Thoracic aorta (tissue), 2 donors: ENCODE results near the gene ATRNL1. TPM values are rescaled to one million over a fixed set of nuclear protein-coding genes. Genes with fewer than 3 reads are reported as not detected.

Source experiments
- ATAC-seq: fragments of 150-250 bp; one replicate; pipeline ENCODE4 v1.8.0; 2017; ENCODE audit warnings: low read depth; ENCODE audit not compliant: insufficient number of reproducible peaks, low FRiP score
- DNase-seq: peaks from one replicate; pipeline ENCODE4 v3.0.0-alpha.2; 2020; ENCODE audit warnings: low spot score
- H3K27ac ChIP-seq, 2 donors: fragments of 200-600 bp; sonication (generic); 1 replicate in 1 of 2; 2 replicates in 1 of 2; pipeline ENCODE4 v1.5.1; 2016; ENCODE audit warnings: mild to moderate bottlenecking in 2 of 2, moderate library complexity in 2 of 2
- H3K27me3 ChIP-seq: fragments of 200-600 bp; sonication (generic); replicated peaks from 2 replicates; pipeline ENCODE4 v1.6.0; 2016; ENCODE audit warnings: mild to moderate bottlenecking; ENCODE audit not compliant: insufficient read depth
- H3K36me3 ChIP-seq: fragments of 200-600 bp; sonication (generic); one replicate; pipeline ENCODE4 v1.5.1; 2016
- H3K4me1 ChIP-seq, 2 donors: fragments of 200-600 bp; sonication (generic); 1 replicate in 1 of 2; 2 replicates in 1 of 2; pipeline versions ENCODE4 v1.5.1 to v1.6.0; 2016; ENCODE audit warnings: low read depth in 2 of 2, mild to moderate bottlenecking in 1 of 2; ENCODE audit not compliant: control insufficient read depth in 1 of 2
- H3K4me3 ChIP-seq: fragments of 200-600 bp; sonication (generic); 2 replicates; pipeline ENCODE4 v1.5.1; 2016; ENCODE audit warnings: mild to moderate bottlenecking
- H3K9me3 ChIP-seq: fragments of 200-600 bp; sonication (generic); 2 replicates; pipeline ENCODE4 v1.5.1; 2016
- total RNA-seq, 2 donors: library from RNA; depleted of rRNA; stranded (reverse); fragments of >200 nt; gene quantifications; one replicate each; pipeline versions ENCODE4 v1.1.0 to v1.2.3, GENCODE V29; 2016
- TF ChIP-seq, protein P1 (sequence below): fragments of 200-600 bp; sonication (generic); IDR thresholded peaks from one replicate; pipeline ENCODE4 v1.5.1; 2019; ENCODE audit warnings: antibody characterized with exemption

Gene ATRNL1
- total RNA-seq, 2 donors from 2014 or later = 24.6 to 57.4 TPM

DNA sequence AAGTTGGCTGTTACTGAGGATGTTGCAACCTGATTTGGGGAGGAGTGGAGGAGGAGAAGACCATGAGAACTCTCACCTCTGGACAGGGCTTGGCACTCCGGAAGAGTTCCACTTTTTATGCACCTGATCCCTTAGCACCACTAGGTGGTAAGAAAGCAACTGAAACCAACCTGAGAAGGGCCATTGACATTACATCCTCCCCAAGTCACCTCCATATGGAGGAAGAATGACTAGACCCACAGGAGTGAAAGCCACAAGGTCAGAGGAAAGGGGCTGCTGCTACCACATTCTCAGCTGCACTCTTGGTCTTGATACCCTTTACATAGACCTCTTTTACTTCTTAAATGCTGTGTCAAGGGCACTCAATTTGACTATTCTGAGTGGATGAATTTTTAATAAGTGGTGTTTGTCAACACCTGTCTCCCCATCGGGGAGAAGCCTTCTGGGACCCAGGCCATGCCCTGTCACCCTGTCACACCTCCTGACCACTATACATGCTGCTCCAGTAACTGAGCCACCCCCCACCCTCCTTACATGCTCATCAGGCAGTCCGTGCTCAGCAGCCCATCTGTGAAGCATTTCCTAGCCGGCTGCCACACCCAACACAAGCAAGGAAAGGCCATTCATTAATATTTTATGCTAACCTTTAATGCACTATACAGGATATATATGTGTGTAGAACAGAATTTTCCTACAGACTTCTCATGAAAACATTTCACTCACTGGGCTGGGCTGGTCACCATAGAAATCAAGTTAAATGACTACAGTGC lies 817.0 kb downstream of the ATRNL1 start:
- Histone ChIP-seq H3K4me3 (no peak overlapping the region), H3K9me3 (no peaks in the 10 kb centered on the region), H3K27me3 (no peaks in the 10 kb centered on the region), H3K27ac (no peak overlapping the region), H3K36me3 (no peaks in the 10 kb centered on the region), H3K4me1 (no peaks in the 10 kb centered on the region)
- DNase-seq (no peak), ATAC-seq (no peak)
- TF ChIP-seq, protein P1, sequence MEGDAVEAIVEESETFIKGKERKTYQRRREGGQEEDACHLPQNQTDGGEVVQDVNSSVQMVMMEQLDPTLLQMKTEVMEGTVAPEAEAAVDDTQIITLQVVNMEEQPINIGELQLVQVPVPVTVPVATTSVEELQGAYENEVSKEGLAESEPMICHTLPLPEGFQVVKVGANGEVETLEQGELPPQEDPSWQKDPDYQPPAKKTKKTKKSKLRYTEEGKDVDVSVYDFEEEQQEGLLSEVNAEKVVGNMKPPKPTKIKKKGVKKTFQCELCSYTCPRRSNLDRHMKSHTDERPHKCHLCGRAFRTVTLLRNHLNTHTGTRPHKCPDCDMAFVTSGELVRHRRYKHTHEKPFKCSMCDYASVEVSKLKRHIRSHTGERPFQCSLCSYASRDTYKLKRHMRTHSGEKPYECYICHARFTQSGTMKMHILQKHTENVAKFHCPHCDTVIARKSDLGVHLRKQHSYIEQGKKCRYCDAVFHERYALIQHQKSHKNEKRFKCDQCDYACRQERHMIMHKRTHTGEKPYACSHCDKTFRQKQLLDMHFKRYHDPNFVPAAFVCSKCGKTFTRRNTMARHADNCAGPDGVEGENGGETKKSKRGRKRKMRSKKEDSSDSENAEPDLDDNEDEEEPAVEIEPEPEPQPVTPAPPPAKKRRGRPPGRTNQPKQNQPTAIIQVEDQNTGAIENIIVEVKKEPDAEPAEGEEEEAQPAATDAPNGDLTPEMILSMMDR = no peak

DNA sequence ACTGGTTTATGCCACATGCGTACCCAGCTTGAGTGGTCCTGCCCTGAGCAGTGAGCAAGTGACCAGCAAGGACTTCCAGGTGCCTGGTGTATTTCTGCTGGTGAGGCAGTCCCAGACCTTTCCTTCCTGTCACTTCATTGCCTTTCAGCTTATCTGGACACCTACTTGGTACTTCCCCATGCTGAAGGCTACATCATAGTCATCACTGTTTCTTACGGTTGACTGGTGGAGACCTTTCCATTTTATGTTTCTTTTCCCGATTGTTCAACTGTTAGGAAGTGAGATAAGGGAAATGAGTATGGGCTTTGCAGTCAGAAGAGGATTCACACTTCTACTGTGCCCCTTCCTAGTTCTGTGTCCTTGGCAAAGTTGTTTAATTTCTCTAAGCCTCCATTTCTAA lies 821.3 kb downstream of the ATRNL1 start:
- TF ChIP-seq, protein P1 = no peak
- Histone ChIP-seq H3K36me3 (no peaks in the 10 kb centered on the region), H3K27me3 (no peaks in the 10 kb centered on the region), H3K4me3 (no peak overlapping the region), H3K9me3 (no peaks in the 10 kb centered on the region), H3K4me1 (no peaks in the 10 kb centered on the region), H3K27ac (no peak overlapping the region)
- DNase-seq (no peak), ATAC-seq (no peak)

DNA sequence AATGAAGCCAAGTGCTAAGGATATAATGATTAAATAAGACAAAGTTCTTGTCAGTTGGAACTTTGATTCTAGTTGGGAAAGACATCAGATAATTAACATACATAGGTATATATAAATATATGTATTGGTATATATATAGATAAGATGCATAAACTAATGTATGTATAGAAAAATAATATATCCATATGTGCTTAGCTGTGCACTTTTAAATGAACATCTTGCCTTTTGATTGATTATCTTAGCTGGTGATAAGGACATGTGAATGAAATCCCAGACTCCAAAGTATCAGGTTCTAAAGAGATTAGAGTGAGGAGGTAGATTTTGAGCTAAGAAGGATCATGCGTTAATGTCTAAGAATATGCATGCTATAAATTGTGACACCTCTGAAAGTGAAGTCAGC lies 822.3 kb downstream of the ATRNL1 start:
- no peak for ATAC-seq
- Histone ChIP-seq H3K4me1 (no peaks in the 10 kb centered on the region), H3K9me3 (no peaks in the 10 kb centered on the region), H3K27ac (no peak overlapping the region), H3K36me3 (no peaks in the 10 kb centered on the region), H3K4me3 (no peak overlapping the region), H3K27me3 (no peaks in the 10 kb centered on the region)
- DNase-seq = no peak
- TF ChIP-seq, protein P1 = no peak

DNA sequence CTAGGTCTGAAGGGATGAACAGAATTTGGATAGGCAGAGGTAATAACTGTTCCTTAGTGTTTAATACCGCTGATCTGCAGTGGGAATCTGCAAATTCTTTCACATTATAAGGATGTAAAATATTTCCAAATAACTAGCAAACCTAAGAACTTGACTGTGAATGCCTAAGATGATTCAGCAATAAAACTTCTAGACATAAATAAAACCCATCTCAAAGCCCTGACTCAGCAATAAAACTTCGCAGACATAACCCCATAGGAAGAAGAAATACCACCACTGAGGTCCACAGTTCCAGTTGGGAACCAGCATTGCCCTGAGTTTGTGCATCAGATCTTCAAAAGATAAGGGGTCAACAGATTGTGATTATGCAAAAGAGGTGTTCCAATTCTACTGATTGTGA lies 825.6 kb downstream of the ATRNL1 start:
- ATAC-seq = no peak
- no peaks in the 10 kb centered on the region for H3K9me3 ChIP-seq
- TF ChIP-seq, protein P1 = no peak

DNA sequence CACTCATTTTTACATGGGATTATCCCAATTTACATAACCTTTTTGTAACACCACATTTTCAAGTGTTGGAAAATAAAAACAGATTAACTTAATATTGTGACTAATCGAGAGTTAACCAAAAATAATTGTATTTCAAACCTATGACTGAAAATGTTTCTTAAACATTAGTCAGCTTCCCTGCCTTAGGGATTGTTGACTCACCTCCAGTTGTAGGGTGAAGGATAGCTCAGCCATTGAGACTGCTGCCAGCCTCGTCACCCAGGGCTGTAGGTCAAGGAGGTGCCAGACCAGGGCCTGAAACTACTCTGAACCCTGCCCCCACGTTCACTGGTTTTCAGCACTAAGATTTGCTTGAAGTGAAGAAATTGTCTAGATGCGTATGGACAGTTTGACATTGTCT lies 828.6 kb downstream of the ATRNL1 start:
- ATAC-seq = no peak
- Histone ChIP-seq H3K4me1 (no peaks in the 10 kb centered on the region), H3K36me3 (no peaks in the 10 kb centered on the region), H3K27me3 (no peaks in the 10 kb centered on the region), H3K27ac (no peak overlapping the region), H3K4me3 (no peak overlapping the region), H3K9me3 (no peaks in the 10 kb centered on the region)
- TF ChIP-seq, protein P1 = no peak
- no peak for DNase-seq

More for the DNA sequence above, 825.6 kb downstream of the ATRNL1 start:
- Histone ChIP-seq H3K4me3 (no peak overlapping the region), H3K4me1 (no peaks in the 10 kb centered on the region), H3K27ac (no peak overlapping the region), H3K36me3 (no peaks in the 10 kb centered on the region), H3K27me3 (no peaks in the 10 kb centered on the region)
- no peak for DNase-seq
